ENCODE data around the gene PABPN1.

PABPN1 gene

GRCh38 chr14:23365036-23365731 lies 43.9 kb downstream of the PABPN1 start, which contains the start of gene EFS:
Gene EFS, minus strand, starts transcription at chr14:23365172. Its CDS starts 147 bp downstream, at chr14:23365025.
- DNase-seq (ENCODE audit: extremely low read depth, low read depth), result no peak
- TF ChIP-seq, protein P1, sequence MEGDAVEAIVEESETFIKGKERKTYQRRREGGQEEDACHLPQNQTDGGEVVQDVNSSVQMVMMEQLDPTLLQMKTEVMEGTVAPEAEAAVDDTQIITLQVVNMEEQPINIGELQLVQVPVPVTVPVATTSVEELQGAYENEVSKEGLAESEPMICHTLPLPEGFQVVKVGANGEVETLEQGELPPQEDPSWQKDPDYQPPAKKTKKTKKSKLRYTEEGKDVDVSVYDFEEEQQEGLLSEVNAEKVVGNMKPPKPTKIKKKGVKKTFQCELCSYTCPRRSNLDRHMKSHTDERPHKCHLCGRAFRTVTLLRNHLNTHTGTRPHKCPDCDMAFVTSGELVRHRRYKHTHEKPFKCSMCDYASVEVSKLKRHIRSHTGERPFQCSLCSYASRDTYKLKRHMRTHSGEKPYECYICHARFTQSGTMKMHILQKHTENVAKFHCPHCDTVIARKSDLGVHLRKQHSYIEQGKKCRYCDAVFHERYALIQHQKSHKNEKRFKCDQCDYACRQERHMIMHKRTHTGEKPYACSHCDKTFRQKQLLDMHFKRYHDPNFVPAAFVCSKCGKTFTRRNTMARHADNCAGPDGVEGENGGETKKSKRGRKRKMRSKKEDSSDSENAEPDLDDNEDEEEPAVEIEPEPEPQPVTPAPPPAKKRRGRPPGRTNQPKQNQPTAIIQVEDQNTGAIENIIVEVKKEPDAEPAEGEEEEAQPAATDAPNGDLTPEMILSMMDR (IDR thresholded peaks at IDR 0.05; ENCODE audit: low read depth, low read length), result no peak

DNA sequence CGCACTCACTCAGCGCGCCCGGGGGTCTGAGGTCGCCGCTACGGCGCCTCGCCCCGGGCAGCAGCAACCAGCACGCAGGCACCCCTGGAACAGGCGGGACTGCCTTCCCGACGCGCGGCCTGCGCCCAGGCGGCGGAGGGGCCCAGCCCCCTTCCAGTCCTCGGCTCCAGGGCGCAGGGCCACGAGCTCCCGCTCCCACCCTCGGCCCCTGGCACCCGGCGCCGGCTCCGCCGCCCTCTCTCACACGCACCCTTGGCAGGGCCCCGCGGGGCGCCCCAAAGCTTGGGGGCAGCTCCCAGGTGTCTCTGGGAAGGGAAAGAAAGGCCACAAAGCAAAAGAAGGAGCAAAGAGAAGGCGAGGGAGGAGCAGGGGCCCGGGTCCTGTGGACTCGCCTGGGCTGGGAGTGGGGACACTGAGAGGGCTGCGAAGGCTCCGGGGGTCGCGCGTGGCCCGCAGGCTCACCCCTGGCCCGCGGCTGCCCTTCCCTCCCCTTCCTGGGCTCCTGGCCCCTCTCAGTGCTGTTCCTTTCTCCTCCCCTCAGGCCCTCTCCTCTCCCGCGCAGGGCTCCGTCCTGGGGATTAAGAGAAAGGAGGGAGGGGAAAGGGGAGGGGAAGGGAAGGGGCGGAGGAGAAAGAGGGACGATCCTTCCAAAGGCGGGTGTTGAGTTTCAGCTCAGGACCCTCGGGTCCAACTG lies 44.6 kb downstream of the PABPN1 start:
- no peak for DNase-seq (ENCODE audit: extremely low read depth, low read depth)
- TF ChIP-seq, protein P1 (IDR thresholded peaks at IDR 0.05; ENCODE audit: low read depth, low read length), result no peak

- TF ChIP-seq, protein P1 (IDR thresholded peaks at IDR 0.05; ENCODE audit: low read depth, low read length), result no peak
- DNase-seq (ENCODE audit: extremely low read depth, low read depth), result no peak
Observed at GRCh38 chr14:23366426-23366921, 45.2 kb downstream of the PABPN1 start.

- DNase-seq (ENCODE audit: extremely low read depth, low read depth), result no peak
Observed at GRCh38 chr14:23370221-23370620, 49.0 kb downstream of the PABPN1 start.

GRCh38 chr14:23371865-23372264 lies 50.6 kb downstream of the PABPN1 start:
- no peak for DNase-seq (ENCODE audit: extremely low read depth, low read depth)
- TF ChIP-seq, protein P1 (IDR thresholded peaks at IDR 0.05; ENCODE audit: low read depth, low read length), result no peak

More at GRCh38 chr14:23370221-23370620, 49.0 kb downstream of the PABPN1 start:
- TF ChIP-seq, protein P1 (IDR thresholded peaks at IDR 0.05; ENCODE audit: low read depth, low read length), result no peak

DNA sequence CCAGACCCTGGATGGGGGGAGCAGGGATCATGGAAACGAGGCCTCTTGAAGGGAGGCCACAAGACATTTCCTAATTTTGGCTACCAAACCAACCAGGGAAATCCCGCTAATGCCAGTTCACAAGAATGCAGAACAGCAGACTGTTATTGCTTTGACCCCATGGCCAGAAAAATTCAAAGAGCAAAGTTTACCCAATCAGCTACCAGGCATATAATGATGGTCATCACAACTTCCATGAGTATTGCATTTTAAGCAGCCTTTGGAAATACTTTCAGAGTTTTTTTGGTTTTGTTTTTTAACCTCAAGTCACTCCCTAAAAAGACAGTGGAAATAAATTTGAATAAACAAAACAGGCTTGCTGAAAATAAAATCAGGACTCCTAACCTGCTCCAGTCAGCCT lies 51.3 kb downstream of the PABPN1 start, which contains the start of gene IL25:
Gene IL25, plus strand, starts transcription at position 301 of the 400 bp plus-strand sequence.
- TF ChIP-seq, protein P1 (IDR thresholded peaks at IDR 0.05; ENCODE audit: low read depth, low read length), result no peak
- DNase-seq (ENCODE audit: extremely low read depth, low read depth), result no peak

- no peak for DNase-seq (ENCODE audit: extremely low read depth, low read depth)
- TF ChIP-seq, protein P1 (IDR thresholded peaks at IDR 0.05; ENCODE audit: low read depth, low read length), result no peak
Observed at GRCh38 chr14:23373041-23373440, 51.8 kb downstream of the PABPN1 start.
